IMR-90 (cell line): ENCODE measurements around the gene CUL4A. TPM values are rescaled to one million over a fixed set of nuclear protein-coding genes. Genes with fewer than 3 reads are reported as not detected.

Source experiments
- ATAC-seq: fragments of 200-7000 bp; cut with Tn5 transposase; 2 replicates; pipeline ENCODE4 v1.9.1; 2020; ENCODE audit warnings: low read depth, mild to moderate bottlenecking, moderate library complexity
- BruUV-seq: library from RNA; stranded (reverse); fragments of 400-500 nt; replicated peaks from 2 replicates; lab custom pipeline; 2021; lab: Mats Ljungman, UMichigan
- CTCF ChIA-PET: fragments of 300-600 bp; formaldehyde crosslinking; extraction: SDS; loops from one replicate; lab custom pipeline; 2021; ENCODE audit warnings: antibody characterized with exemption; lab: Yijun Ruan, JAX
- POLR2A ChIA-PET: fragments of 300-600 bp; sonication (Branson Sonifier 250); formaldehyde crosslinking; loops from one replicate; lab custom pipeline; 2022; ENCODE audit warnings: antibody characterized with exemption; ENCODE audit not compliant: unreplicated experiment; lab: Charles Lee
- DNase-seq: peaks from one replicate; pipeline ENCODE4 v3.0.0; 2013
- H2AFZ ChIP-seq: replicated peaks from 2 replicates; pipeline ENCODE3; 2013; ENCODE audit warnings: low read length, mild to moderate bottlenecking; ENCODE audit not compliant: poor library complexity
- H2AK5ac ChIP-seq: 2 replicates; pipeline ENCODE4 v1.6.1; 2013; ENCODE audit warnings: low read depth, low read length, inconsistent platforms
- H2AK9ac ChIP-seq: replicated peaks from 2 replicates; pipeline ENCODE3; 2013; ENCODE audit warnings: mild to moderate bottlenecking, low read depth, low read length, moderate library complexity; ENCODE audit not compliant: poor library complexity
- H2BK120ac ChIP-seq: 2 replicates; pipeline ENCODE4 v1.6.1; 2013; ENCODE audit warnings: low read depth, low read length, inconsistent platforms
- H2BK15ac ChIP-seq: 3 replicates; pipeline ENCODE4 v1.6.1; 2013; ENCODE audit warnings: low read depth, low read length, inconsistent platforms
- H2BK20ac ChIP-seq: 2 replicates; pipeline ENCODE4 v1.6.1; 2013; ENCODE audit warnings: low read depth, mild to moderate bottlenecking, inconsistent platforms, low read length, moderate library complexity
- H2BK5ac ChIP-seq: 2 replicates; pipeline ENCODE4 v1.6.1; 2013; ENCODE audit warnings: mild to moderate bottlenecking, low read depth, low read length, inconsistent platforms; ENCODE audit not compliant: poor library complexity, severe bottlenecking
- H3K14ac ChIP-seq: replicated peaks from 2 replicates; pipeline ENCODE4 v1.6.1; 2013; ENCODE audit warnings: low read depth, low read length, inconsistent platforms
- H3K18ac ChIP-seq: 2 replicates; pipeline ENCODE4 v1.6.1; 2013; ENCODE audit warnings: low read depth, low read length, control low read depth
- H3K23ac ChIP-seq: 2 replicates; pipeline ENCODE4 v1.6.1; 2013; ENCODE audit warnings: low read depth, low read length, inconsistent platforms
- H3K27ac ChIP-seq: 2 replicates; pipeline ENCODE4 v1.5.1; 2013; ENCODE audit warnings: mild to moderate bottlenecking, control low read depth, low read length; ENCODE audit not compliant: insufficient read depth
- H3K27me3 ChIP-seq: 2 replicates; pipeline ENCODE4 v1.6.1; 2013; ENCODE audit warnings: low read length; ENCODE audit not compliant: control insufficient read depth, insufficient read depth
- H3K36me3 ChIP-seq: 2 replicates; pipeline ENCODE4 v1.6.1; 2013; ENCODE audit warnings: low read length, mixed read lengths; ENCODE audit not compliant: control insufficient read depth, insufficient read depth
- H3K4ac ChIP-seq: 2 replicates; pipeline ENCODE4 v1.6.1; 2013; ENCODE audit warnings: low read depth, low read length, inconsistent platforms
- H3K4me1 ChIP-seq: 2 replicates; pipeline ENCODE4 v1.6.1; 2013; ENCODE audit warnings: low read length, mixed read lengths; ENCODE audit not compliant: control insufficient read depth, insufficient read depth
- H3K4me2 ChIP-seq: 2 replicates; pipeline ENCODE4 v1.6.1; 2013; ENCODE audit warnings: low read depth, mild to moderate bottlenecking, control low read depth, low read length, moderate library complexity
- H3K4me3 ChIP-seq: 2 replicates; pipeline ENCODE4 v1.5.1; 2013; ENCODE audit warnings: low read depth, mild to moderate bottlenecking, control low read depth, low read length, moderate library complexity; ENCODE audit not compliant: insufficient read depth
- H3K56ac ChIP-seq: 2 replicates; pipeline ENCODE4 v1.6.1; 2013; ENCODE audit warnings: low read length, inconsistent platforms; ENCODE audit not compliant: insufficient read depth; ENCODE audit errors: extremely low read depth
- H3K79me1 ChIP-seq, 2 experiments: 2 replicates each; pipeline ENCODE4 v1.6.1; 2013; ENCODE audit warnings: low read length in 2 of 2, inconsistent platforms in 1 of 2, low read depth in 1 of 2
- H3K9ac ChIP-seq: 2 replicates; pipeline ENCODE4 v1.6.1; 2013; ENCODE audit warnings: low read depth, low read length, control low read depth
- H3K9me1 ChIP-seq: 2 replicates; pipeline ENCODE4 v1.6.1; 2013; ENCODE audit warnings: low read length, inconsistent platforms; ENCODE audit not compliant: insufficient read depth
- H3K9me3 ChIP-seq: 2 replicates; pipeline ENCODE4 v1.6.1; 2013; ENCODE audit warnings: low read length; ENCODE audit not compliant: control insufficient read depth, insufficient read depth
- H4K20me1 ChIP-seq: 2 replicates; pipeline ENCODE4 v1.6.1; 2013; ENCODE audit warnings: low read length, inconsistent platforms; ENCODE audit not compliant: insufficient read depth
- H4K5ac ChIP-seq: 2 replicates; pipeline ENCODE4 v1.6.1; 2013; ENCODE audit warnings: mild to moderate bottlenecking, low read depth, low read length, control low read depth
- H4K8ac ChIP-seq, 2 experiments: 2 replicates each; pipeline ENCODE4 v1.6.1; 2013; ENCODE audit warnings: low read depth in 2 of 2, low read length in 2 of 2, control low read depth in 1 of 2, inconsistent platforms in 1 of 2
- H4K91ac ChIP-seq: 2 replicates; pipeline ENCODE4 v1.6.1; 2013; ENCODE audit warnings: low read depth, low read length, inconsistent platforms; ENCODE audit not compliant: insufficient read depth
- CEBPB ChIP-seq: IDR thresholded peaks from 2 replicates; pipeline ENCODE4 v1.6.1; 2012; ENCODE audit warnings: low read depth, low read length, improper control_type of control experiment
- MAFK ChIP-seq: IDR thresholded peaks from 2 replicates; pipeline ENCODE4 v1.6.1; 2012; ENCODE audit warnings: low read depth, low read length, improper control_type of control experiment
- MXI1 ChIP-seq: IDR thresholded peaks from 2 replicates; pipeline ENCODE4 v1.6.1; 2012; ENCODE audit warnings: low read depth, mild to moderate bottlenecking, low read length, moderate library complexity, borderline replicate concordance
- NFE2L2 ChIP-seq: fragments of 150-350 bp; IDR thresholded peaks from 2 replicates; pipeline ENCODE4 v1.6.1; 2016; ENCODE audit warnings: low read depth, mild to moderate bottlenecking, low read length
- POLR2A ChIP-seq: IDR thresholded peaks from 2 replicates; pipeline ENCODE4 v1.6.1; 2012; ENCODE audit warnings: mild to moderate bottlenecking, low read depth, low read length
- RAD21 ChIP-seq: IDR thresholded peaks from 2 replicates; pipeline ENCODE4 v1.6.1; 2012; ENCODE audit warnings: low read length, improper control_type of control experiment
- SMC3 ChIP-seq: fragments of 150-350 bp; IDR thresholded peaks from 2 replicates; pipeline ENCODE4 v1.6.1; 2016; ENCODE audit warnings: low read depth, mild to moderate bottlenecking, antibody characterized with exemption, low read length, moderate library complexity
- USF2 ChIP-seq: fragments of 150-350 bp; IDR thresholded peaks from 2 replicates; pipeline ENCODE4 v1.6.1; 2017; ENCODE audit warnings: mild to moderate bottlenecking, antibody characterized with exemption, low read length, low read depth
- WGBS, 2 experiments: methylation state at CpG; one replicate each; pipeline versions ENCODE4 v1.1.5 to v1.1.7; 2013; ENCODE audit warnings: missing lambda C conversion rate in 2 of 2; ENCODE audit not compliant: insufficient read length in 1 of 2; ENCODE audit errors: extremely low coverage in 2 of 2; 5-methylcytosine and 5-hydroxymethylcytosine counted together
- dilution Hi-C: fragments of 300-500 bp; cut with HindIII; formaldehyde crosslinking; loops from one replicate; pipeline ENCODE4 v1.14.3; 2018; ENCODE audit warnings: low sequenced_read_pairs; ENCODE audit not compliant: unreplicated experiment
- in situ Hi-C: fragments of 300-500 bp; cut with MboI; formaldehyde crosslinking; loops from 3 replicates; pipeline ENCODE4 v1.14.3; 2019; ENCODE audit warnings: low sequenced_read_pairs, inconsistent platforms, mixed read lengths
- intact Hi-C: fragments of 100-400 bp; cut with micrococcal nuclease; formaldehyde crosslinking; loops from 2 replicates; pipeline ENCODE4 v1.10.0; 2022
- polyA plus RNA-seq, 3 experiments: library from polyadenylated mRNA; depleted of rRNA; stranded (reverse); fragments of >200 nt; gene quantifications; 2 replicates each; pipeline ENCODE4 v1.2.3, GENCODE V29; 2012; ENCODE audit warnings: low replicate concordance in 1 of 3
- total RNA-seq: library from RNA; depleted of rRNA; stranded (reverse); fragments of >200 nt; gene quantifications from 2 replicates; pipeline ENCODE4 v1.2.3, GENCODE V29; 2012

Gene CUL4A
- total and polyA plus RNA-seq, 2 of the 4 experiments (the other 2 are of a cell fraction): 86.0 to 146 TPM

GRCh38 chr13:113272701-113273181 lies 63.3 kb downstream of the CUL4A start:
- no peak overlapping the region for H4K91ac ChIP-seq
- no peak overlapping the region for H3K27ac ChIP-seq
- no peaks in the 10 kb centered on the region for H3K9me3 ChIP-seq
- H3K14ac ChIP-seq: no peak overlapping the region
- BruUV-seq: no TSS peak
- no peaks in the 10 kb centered on the region for H3K9me1 ChIP-seq
- in situ Hi-C loops (no loop called here), intact Hi-C loops (no loop called here), dilution Hi-C loops (no loop called here)
- H2BK20ac ChIP-seq: no peak overlapping the region
- no peaks in the 10 kb centered on the region for H3K36me3 ChIP-seq
- H2BK5ac ChIP-seq: no peak overlapping the region
- no peak overlapping the region for H4K5ac ChIP-seq
- no peak overlapping the region for H3K18ac ChIP-seq
- no peak overlapping the region for H3K9ac ChIP-seq
- no peak for TF ChIP-seq USF2
- no peak for TF ChIP-seq MAFK
- TF ChIP-seq MXI1: no peak
- TF ChIP-seq CEBPB: no peak
- TF ChIP-seq POLR2A: no peak
- no peak for TF ChIP-seq NFE2L2
- TF ChIP-seq RAD21: no peak
- TF ChIP-seq SMC3: no peak
- H3K4me3 ChIP-seq: no peak overlapping the region
- no peak overlapping the region for H2BK120ac ChIP-seq
- H2BK15ac ChIP-seq: no peak overlapping the region
- H2AFZ ChIP-seq: no peak overlapping the region
- no peak overlapping the region for H2AK5ac ChIP-seq
- no peaks in the 10 kb centered on the region for H4K20me1 ChIP-seq
- H4K8ac ChIP-seq: no peak overlapping the region
- H3K4me1 ChIP-seq: peaks cover 3% of the 10 kb centered on the region
- no peak overlapping the region for H3K4me2 ChIP-seq
- no peak overlapping the region for H3K4ac ChIP-seq
- no peak overlapping the region for H3K56ac ChIP-seq
- 92% methylated on average over 6 of the region's 10 CpGs; no CpG with 5 or more reads in 1 of the 2 experiments for WGBS, 2 experiments
- no peak overlapping the region for H2AK9ac ChIP-seq
- no peaks in the 10 kb centered on the region for H3K27me3 ChIP-seq
- DNase-seq (peak; percentile 26), ATAC-seq (no peak)
- no peaks in the 10 kb centered on the region for H3K79me1 ChIP-seq
- POLR2A ChIA-PET: no interaction called here
- H3K23ac ChIP-seq: no peak overlapping the region
- CTCF ChIA-PET: no interaction called here
